Stimulated activated CD4-positive, alpha-beta T cell treated with anti-CD3 and anti-CD28 coated beads, TNF-alpha, amount 100 ng/mL, for 4 hours (primary cell): ENCODE measurements around the gene BRAT1.
A peak's percentile ranks its signal among the peaks of the same experiment; 100 is the strongest.
"Not testable (repeated sequence)": the region's sequence is repeated elsewhere in the genome, so short reads cannot be mapped to it uniquely, and the experiment has no call there.

ENCODE experiments used
- DNase-seq, 3 experiments: peaks; one replicate each; pipeline ENCODE4 v3.0.0-alpha.2; 2020; ENCODE audit warnings: low read depth in 3 of 3

The BRAT1 gene

DNA sequence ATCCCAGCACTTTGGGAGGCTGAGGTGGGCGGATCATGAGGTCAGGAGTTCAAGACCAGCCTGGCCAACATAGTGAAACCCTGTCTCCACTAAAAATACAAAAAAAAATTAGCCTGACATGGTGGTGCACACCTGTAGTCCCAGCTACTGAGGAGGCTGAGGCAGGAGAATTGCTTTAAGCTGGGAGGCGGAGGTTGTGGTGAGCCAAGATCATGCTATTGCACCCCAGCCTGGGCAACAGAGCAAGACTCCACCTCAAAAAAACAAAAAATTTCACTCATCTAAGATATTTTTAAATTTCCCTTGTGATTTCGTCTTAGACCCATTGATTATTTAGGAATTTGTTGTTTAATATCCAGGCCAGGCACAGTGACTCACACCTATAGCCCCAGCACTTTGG lies 8.6 kb upstream of the BRAT1 start:
- DNase-seq = not testable (repeated sequence)

DNA sequence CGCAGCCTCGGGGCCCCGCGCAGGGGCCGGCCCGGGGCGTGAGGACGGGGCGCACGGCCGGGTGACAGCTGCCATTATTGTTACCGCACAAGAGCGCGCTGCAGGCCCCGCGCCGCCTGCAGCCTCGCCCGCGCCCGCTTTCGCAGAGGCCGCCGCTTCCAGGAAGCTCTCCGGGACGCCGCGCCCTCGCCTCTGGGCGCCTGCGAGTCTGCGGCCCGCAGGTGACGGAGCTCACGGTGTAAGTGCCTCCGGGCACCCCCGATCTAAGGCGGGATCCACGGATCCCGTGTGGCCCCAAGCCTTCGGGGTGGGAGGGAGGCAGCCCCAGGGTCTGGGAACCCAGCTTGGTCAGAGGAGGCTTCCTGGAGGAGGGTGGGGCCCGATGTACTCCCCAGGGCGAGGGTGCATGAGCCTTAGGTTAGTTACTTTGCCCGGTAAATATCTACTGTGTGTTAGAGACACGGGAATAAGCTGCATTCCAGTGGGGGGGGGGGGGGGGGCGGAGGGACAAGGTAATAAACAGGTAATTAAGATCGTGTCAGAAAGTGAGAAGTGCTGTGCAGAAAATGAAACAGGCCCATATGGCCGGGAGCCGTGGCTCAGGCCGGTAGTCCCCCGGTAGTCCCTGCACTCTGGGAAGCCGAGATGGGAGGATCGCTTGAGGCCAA lies 4.1 kb upstream of the BRAT1 start:
- DNase-seq = no peak

GRCh38 chr7:2558629-2559282 lies 3.4 kb upstream of the BRAT1 start, which contains the start of gene IQCE:
IQCE (plus strand) TSS chr7:2558979; CDS start chr7:2559182, 203 bp downstream.
- DNase-seq = peak; percentile 81 to 91 (median 83)

DNA sequence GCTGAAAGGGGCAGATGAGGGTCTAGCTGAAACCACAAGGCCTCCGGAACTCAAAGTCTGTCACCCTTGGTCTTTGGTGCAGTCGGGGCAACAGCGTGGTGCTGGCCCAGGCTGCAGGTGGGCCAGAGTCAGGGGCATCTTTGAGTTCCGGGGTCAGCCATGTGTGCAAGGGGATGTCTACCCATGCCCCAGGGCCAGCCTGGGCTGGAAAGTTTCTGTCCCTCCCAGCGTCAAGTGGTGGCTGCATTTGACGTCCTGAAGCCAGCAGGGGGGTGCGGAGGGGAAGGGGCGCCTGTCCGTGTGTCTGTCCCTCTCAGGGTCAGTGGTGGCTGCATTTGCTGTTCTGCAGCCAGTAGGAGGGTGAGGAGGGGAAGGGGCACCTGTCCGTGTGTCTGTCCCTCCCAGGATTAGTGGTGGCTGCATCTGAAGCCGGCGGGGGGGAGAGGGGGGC lies 638 bp downstream of the BRAT1 start:
- no peak for DNase-seq

- DNase-seq = no peak
Measured at GRCh38 chr7:2553831-2554581, 1.3 kb downstream of the BRAT1 start.

DNA sequence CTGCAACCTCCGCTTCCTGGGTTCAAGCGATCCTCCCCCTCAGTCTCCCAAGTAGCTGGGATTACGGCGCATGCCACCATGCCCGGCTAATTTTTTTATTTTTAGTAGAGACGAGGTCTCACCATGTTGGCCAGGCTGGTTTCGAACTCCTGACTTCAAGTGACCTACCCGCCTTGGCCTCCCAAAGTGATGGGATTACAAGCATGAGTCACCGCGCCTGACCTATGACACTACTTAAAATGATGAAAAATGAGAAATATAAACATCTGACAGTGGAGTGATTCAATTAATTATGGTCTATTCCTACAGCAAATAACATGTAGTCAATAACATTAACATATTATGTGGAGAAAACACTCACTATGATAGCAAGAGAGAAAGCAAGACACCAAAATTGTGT lies 2.2 kb downstream of the BRAT1 start:
- DNase-seq = no peak

GRCh38 chr7:2551418-2551817 lies 3.9 kb downstream of the BRAT1 start:
- DNase-seq = no peak

GRCh38 chr7:2546776-2547586 lies 8.3 kb downstream of the BRAT1 start:
- DNase-seq = no peak

DNA sequence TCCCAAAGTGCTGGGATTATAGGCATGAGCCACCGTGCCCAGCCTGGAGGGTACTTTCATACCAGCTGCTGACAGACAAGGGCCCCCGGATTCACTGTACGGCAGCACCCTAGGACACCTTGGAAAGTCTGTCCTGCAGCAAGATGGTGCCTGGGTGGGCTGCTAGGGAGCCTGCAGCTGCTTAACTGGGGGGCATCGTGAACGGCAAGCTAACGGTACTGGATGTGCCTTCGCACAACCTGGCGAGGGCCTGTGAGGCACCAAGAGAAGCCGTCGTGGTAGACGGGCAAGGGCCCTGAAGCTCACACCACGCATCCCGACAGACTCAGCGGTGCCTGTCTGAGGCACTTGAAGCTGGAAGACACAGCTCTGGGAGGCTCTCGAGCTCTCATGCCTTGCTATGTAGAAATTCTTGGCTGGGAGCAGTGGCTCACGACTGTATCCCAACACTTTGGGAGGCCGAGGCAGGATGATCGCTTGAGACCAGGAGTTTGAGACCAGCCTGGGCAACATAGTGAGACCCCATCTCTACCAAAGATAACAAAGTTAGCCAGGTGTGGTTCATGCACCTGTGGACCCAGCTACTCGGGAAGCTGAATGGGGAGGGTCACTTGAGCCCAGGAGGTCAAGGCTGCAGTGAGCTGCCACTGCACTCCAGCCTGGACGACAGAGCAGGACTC lies 9.4 kb downstream of the BRAT1 start:
- no peak for DNase-seq

DNA sequence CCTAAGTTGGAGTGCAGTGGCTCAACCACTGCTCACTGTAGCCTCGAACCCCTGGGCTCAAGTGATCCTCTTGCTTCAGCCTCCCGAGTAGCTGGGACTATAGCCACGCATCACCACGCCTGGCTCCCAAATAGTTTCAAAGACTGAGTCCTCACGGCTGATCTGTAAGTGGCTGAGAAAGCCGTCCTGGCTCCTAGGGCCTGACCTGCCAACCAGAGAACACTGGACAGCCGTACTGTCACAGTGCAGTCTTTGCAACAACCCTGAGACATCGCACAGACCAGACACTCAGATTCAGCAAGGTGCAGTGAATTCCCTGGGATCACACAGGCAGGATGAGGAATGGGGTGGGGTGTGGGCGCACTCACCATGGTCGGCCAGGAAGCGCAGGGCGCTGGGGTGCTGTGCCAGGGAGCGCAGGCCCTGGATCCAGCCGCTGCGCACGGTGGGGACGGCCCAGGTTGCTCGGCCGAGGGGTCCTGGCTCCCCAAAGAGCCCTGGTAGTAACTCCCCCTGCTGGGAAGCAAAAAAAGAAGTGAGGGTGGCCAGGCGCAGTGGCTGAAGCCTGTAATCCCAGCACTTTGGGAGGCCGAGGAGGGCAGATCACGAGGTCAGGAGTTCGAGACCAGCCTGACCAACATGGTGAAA lies 10.7 kb downstream of the BRAT1 start:
- no peak for DNase-seq

DNA sequence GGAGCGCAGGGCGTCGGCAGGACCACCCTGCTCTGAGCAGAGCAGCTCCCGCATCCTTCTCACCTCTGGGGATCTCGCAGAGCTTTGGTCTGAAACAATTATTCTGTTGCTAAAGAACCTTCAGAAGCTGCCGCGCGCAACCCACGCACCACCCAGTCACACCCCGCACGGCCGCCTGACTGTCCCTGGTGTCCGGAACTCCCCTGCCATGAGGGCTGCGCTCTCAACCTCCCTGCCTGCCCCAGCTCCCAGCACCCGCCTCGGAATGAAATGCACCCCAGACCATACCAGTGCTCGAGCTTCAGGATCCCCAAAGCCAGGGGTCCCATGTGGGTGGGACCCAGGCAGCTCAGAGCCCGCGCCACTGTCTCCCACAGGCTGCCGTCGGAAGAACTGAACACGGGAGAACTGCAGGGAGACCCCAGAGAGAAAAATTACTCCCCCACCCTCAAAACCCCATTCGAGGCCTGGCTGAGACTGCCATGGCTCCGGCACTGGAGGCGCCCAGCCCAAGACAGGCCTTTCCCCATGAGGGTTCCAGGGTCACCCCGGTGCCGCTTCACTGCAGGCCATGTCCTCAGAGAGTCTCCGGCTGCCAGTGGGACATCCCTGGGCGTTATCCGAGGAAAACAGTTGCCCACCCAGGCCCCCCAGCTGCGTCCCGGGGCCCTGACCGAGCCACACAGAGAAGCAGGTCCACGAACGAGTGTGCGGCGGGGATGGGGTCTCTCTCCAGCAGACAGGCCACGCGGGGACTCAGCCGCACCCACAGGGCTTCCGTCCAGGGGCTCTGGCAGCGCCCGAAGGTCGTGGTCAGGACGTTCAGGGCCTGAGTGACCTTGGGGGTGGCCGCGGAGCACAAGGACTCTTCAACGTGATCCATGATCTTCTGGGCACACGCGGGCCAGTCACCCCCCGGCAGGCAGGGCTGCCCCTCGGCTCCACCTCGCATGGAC lies 12.1 kb downstream of the BRAT1 start:
- no peak for DNase-seq

- DNase-seq = no peak
Measured at GRCh38 chr7:2542011-2542915, 13.1 kb downstream of the BRAT1 start.

DNA sequence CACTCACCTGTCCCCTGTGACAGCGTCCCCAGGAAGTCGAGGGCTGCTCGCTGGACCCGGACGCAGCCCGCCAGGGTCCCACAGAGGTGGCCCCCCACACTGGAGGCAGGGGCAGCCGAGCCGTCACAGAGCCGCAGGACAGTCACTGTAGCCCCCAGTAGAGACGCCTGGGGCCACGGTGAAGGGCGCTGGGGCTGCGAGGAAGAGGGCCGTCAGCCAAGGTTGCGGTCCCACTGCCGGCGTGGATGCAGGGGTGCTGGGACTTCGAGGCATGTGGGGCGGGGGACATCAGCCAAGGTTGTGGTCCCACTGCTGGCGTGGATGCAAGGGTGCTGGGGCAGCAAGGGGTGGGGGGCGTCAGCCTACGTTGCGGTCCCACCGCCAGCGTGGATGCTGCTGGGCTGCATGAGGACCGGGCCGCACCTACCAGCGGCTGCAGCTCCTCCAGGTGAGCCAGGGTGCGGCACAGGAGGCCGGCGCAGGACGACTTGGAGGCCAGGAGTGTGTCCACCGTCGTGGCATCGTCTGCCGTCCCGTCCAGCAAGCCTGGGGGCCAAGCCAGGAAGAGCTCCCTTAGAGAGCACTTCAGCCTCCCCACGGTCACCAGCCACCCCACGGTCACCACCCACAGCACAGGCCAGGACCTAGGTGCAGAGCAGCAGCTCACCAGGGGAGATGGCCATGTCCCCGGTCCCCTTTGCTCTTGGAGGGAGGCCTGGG lies 13.9 kb downstream of the BRAT1 start:
- no peak for DNase-seq

DNA sequence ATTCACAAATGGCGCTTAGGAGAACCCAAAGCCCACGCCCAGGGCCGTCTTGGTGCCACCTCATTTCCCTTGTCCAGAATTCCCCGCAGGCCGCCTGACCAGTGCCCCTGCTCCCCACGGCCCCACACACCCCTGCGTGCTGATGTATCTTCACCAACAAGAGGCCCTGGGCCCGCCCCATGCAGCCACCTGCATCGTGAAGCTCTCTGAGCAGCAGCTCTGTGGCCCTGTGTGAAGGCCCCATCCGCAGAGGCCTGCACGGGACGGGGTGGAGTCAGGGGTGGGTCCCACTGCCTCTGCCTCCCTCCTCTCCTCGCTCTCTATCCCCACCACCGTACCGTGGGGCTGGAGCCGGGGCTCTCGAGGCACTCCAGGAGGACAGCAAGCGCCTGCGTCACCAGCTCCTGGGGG lies 14.7 kb downstream of the BRAT1 start:
- DNase-seq = no peak

DNA sequence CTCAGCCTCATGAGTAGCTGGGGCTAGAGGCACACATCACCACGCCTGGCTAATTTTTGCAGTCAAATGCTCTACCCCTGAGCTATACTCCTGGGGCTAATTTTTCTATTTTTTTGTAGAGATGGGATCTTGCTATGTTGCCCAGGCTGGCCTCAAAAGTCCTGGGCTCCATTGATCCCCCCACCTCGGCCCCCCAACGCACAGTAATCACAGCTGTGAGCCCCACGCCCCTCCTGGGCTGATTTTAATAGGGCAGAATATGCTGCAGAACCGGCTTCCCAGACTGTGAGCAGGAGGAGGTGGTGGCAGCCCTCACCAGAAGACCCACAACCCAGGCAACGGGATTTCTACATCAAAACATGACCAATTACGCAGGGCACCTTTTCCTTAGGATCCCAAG lies 15.2 kb downstream of the BRAT1 start:
- no peak for DNase-seq

GRCh38 chr7:2539031-2539911 lies 16.1 kb downstream of the BRAT1 start:
- no peak for DNase-seq
